WTC11 (cell line): Measurements from ENCODE around the gene MPIG6B. TPM values are rescaled to one million over a fixed set of nuclear protein-coding genes. Genes with fewer than 3 reads are reported as not detected.

ENCODE experiments used
- ATAC-seq: fragments of 200-7000 bp; cut with Tn5 transposase; 2 replicates; pipeline ENCODE4 v1.10.0; 2021; ENCODE audit warnings: mild to moderate bottlenecking, moderate library complexity
- Bru-seq: library from RNA; stranded (reverse); fragments of 400-500 nt; gene quantifications from one replicate; lab custom pipeline; 2021; lab: Mats Ljungman, UMichigan
- CTCF ChIA-PET: fragments of 300-600 bp; sonication (Branson Sonifier 250); formaldehyde crosslinking; loops from one replicate; lab custom pipeline; 2021; ENCODE audit warnings: antibody characterized with exemption; lab: Charles Lee
- POLR2A ChIA-PET: fragments of 350-600 bp; sonication (Branson Sonifier 250); formaldehyde crosslinking; loops from one replicate; lab custom pipeline; 2021; ENCODE audit warnings: antibody characterized with exemption; lab: Charles Lee
- DNase-seq: peaks from one replicate; pipeline ENCODE4 v3.0.0; 2021; ENCODE audit warnings: low spot score
- H3K27ac Mint-ChIP-seq: 2 replicates; pipeline ENCODE4 v1.8.0; 2021; ENCODE audit warnings: mixed read lengths
- H3K27me3 Mint-ChIP-seq: 2 replicates; pipeline ENCODE4 v1.8.0; 2021; ENCODE audit warnings: low read depth, mild to moderate bottlenecking, moderate library complexity, mixed read lengths
- H3K36me3 Mint-ChIP-seq: 2 replicates; pipeline ENCODE4 v1.8.0; 2021; ENCODE audit warnings: mixed read lengths
- H3K4me1 Mint-ChIP-seq: 2 replicates; pipeline ENCODE4 v1.8.0; 2022; ENCODE audit warnings: mixed read lengths
- H3K4me3 Mint-ChIP-seq: 2 replicates; pipeline ENCODE4 v1.8.0; 2021; ENCODE audit warnings: mild to moderate bottlenecking, moderate library complexity, mixed read lengths
- H3K9me3 Mint-ChIP-seq: 2 replicates; pipeline ENCODE4 v1.8.0; 2021; ENCODE audit warnings: mixed read lengths
- CBFB ChIP-seq: sonication (generic); formaldehyde crosslinking; IDR thresholded peaks from 2 replicates; pipeline ENCODE4 v1.8.1; 2022; ENCODE audit warnings: mild to moderate bottlenecking, low read depth, missing genetic modification reagents
- CREB1 ChIP-seq: sonication (generic); formaldehyde crosslinking; IDR thresholded peaks from 2 replicates; pipeline ENCODE4 v1.8.0; 2023; ENCODE audit warnings: mild to moderate bottlenecking, missing genetic modification reagents
- E2F1 ChIP-seq: sonication (generic); formaldehyde crosslinking; IDR thresholded peaks from 2 replicates; pipeline ENCODE4 v1.8.0; 2022; ENCODE audit warnings: mild to moderate bottlenecking, missing genetic modification reagents
- EMX1 ChIP-seq: fragments of 250-450 bp; sonication (Bioruptor Pico); IDR thresholded peaks from 2 replicates; pipeline ENCODE4 v1.8.0; 2021; ENCODE audit warnings: mild to moderate bottlenecking
- FOXJ3 ChIP-seq: sonication (generic); formaldehyde crosslinking; IDR thresholded peaks from 2 replicates; pipeline ENCODE4 v1.9.0; 2021; ENCODE audit warnings: missing genetic modification reagents, mild to moderate bottlenecking, borderline replicate concordance
- FOXP1 ChIP-seq: sonication (generic); formaldehyde crosslinking; IDR thresholded peaks from 2 replicates; pipeline ENCODE4 v1.8.0; 2022; ENCODE audit warnings: missing genetic modification reagents, mild to moderate bottlenecking, moderate library complexity, borderline replicate concordance
- JUN ChIP-seq: sonication (generic); formaldehyde crosslinking; IDR thresholded peaks from 2 replicates; pipeline ENCODE4 v1.8.0; 2023; ENCODE audit warnings: mild to moderate bottlenecking, missing genetic modification reagents
- RELA ChIP-seq: sonication (generic); formaldehyde crosslinking; IDR thresholded peaks from 2 replicates; pipeline ENCODE4 v1.8.1; 2022; ENCODE audit warnings: missing genetic modification reagents, mild to moderate bottlenecking, borderline replicate concordance
- RORB ChIP-seq: fragments of 250-450 bp; sonication (Bioruptor Pico); IDR thresholded peaks from 2 replicates; pipeline ENCODE4 v1.9.0; 2021; ENCODE audit warnings: mild to moderate bottlenecking
- SMAD3 ChIP-seq: sonication (generic); formaldehyde crosslinking; IDR thresholded peaks from 2 replicates; pipeline ENCODE4 v1.8.0; 2022; ENCODE audit warnings: missing genetic modification reagents, mild to moderate bottlenecking, borderline replicate concordance
- SOX15 ChIP-seq: fragments of 250-450 bp; sonication (Bioruptor Pico); IDR thresholded peaks from 2 replicates; pipeline ENCODE4 v1.9.0; 2021; ENCODE audit warnings: mild to moderate bottlenecking
- TCF7 ChIP-seq: sonication (generic); formaldehyde crosslinking; IDR thresholded peaks from 2 replicates; pipeline ENCODE4 v1.8.0; 2022; ENCODE audit warnings: mild to moderate bottlenecking, low read depth, missing genetic modification reagents, moderate library complexity
- ZNF263 ChIP-seq: sonication (generic); formaldehyde crosslinking; IDR thresholded peaks from 2 replicates; pipeline ENCODE4 v1.8.1; 2022; ENCODE audit warnings: low read depth, mild to moderate bottlenecking, moderate library complexity, missing genetic modification reagents
- ZNF512 ChIP-seq: sonication (generic); formaldehyde crosslinking; IDR thresholded peaks from 2 replicates; pipeline ENCODE4 v1.8.1; 2022; ENCODE audit warnings: missing genetic modification reagents, borderline replicate concordance
- ZNF671 ChIP-seq: fragments of 250-450 bp; sonication (Bioruptor Pico); IDR thresholded peaks from 2 replicates; pipeline ENCODE4 v1.8.0; 2021; ENCODE audit warnings: mild to moderate bottlenecking
- long read RNA-seq, 3 experiments: library from RNA in 1 of 3; library from capped mRNA in 1 of 3; library from polyadenylated mRNA in 1 of 3; unstranded in 2 of 3; stranded (forward) in 1 of 3; transcript quantifications; one replicate each; pipeline ENCODE4 v2.0.0, GENCODE V29; 2021
- total RNA-seq: library from RNA; stranded (reverse); gene quantifications from 3 replicates; pipeline ENCODE4 v1.2.3, GENCODE V29; 2021
- TF ChIP-seq, protein P1 (sequence below): sonication (generic); formaldehyde crosslinking; IDR thresholded peaks from 2 replicates; pipeline ENCODE4 v1.8.0; 2023; ENCODE audit warnings: mild to moderate bottlenecking, missing genetic modification reagents
- TF ChIP-seq, protein P2 (sequence below): sonication (generic); formaldehyde crosslinking; IDR thresholded peaks from 2 replicates; pipeline ENCODE4 v1.8.1; 2022; ENCODE audit warnings: low read depth, mild to moderate bottlenecking, moderate library complexity, missing genetic modification reagents, borderline replicate concordance
- TF ChIP-seq, protein P3 (sequence below): fragments of 200-600 bp; IDR thresholded peaks from 2 replicates; pipeline ENCODE4 v1.8.0; 2022; ENCODE audit warnings: antibody characterized with exemption

The MPIG6B gene
- total RNA-seq (0.09 to 0.11 TPM (median 0.11 TPM) in 3 replicates), Bru-seq, nascent RNA (percentile 8 among the genes with signal in this experiment)
- long read RNA-seq, experiment 1: 0 reads
- long read RNA-seq, experiment 2: 0 reads
- long read RNA-seq, experiment 3: 0 reads

DNA sequence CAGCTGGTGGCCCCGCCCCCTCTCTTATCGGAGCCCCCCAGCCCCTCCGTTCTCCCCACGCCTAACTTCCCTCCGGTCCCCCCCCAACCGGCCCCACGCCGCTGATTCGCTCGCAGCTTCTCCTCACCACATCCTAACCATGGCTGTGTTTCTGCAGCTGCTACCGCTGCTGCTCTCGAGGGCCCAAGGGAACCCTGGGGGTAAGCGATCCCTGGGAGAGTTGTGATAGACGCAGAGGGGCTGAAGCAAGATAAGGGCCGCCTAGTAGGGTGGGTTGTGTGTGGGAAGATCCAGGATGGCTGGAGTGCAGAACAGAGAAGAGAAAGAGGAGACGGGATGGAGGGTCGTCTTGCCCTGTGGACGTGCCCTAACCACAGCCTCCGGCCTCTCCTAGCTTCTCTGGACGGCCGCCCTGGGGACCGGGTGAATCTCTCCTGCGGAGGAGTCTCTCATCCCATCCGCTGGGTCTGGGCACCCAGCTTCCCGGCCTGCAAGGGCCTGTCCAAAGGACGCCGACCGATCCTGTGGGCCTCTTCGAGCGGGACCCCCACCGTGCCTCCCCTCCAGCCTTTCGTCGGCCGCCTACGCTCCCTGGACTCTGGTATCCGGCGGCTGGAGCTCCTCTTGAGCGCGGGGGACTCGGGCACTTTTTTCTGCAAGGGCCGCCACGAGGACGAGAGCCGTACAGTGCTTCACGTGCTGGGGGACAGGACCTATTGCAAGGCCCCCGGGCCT, at the start of gene MPIG6B:
Gene MPIG6B, plus strand, starts transcription at position 129 of the 735 bp plus-strand sequence. Its CDS starts 11 bp downstream, at position 140.
- ATAC-seq (no peak; the same call in 1 of the 2 replicates), DNase-seq (no peak)
- no peak within 1 kb of the TSS for H3K4me3 Mint-ChIP-seq
- ChIA-PET CTCF (interaction anchor here (0.6 to 3.0 kb wide), 6 partner anchors 13 to 72 kb away, joined by 3 to 16 read pairs (median 3); partner anchors contain the start of genes ABHD16A, CLIC1 and VARS1), POLR2A (no interaction called here)
- peaks cover 7% of the 10 kb centered on the region for H3K4me1 Mint-ChIP-seq
- peaks cover 9% of the 10 kb centered on the region for H3K36me3 Mint-ChIP-seq
- no peak for TF ChIP-seq TCF7 (CRISPR knock-in tag)
- TF ChIP-seq CREB1: no peak
- TF ChIP-seq FOXP1: no peak
- TF ChIP-seq, protein P1, sequence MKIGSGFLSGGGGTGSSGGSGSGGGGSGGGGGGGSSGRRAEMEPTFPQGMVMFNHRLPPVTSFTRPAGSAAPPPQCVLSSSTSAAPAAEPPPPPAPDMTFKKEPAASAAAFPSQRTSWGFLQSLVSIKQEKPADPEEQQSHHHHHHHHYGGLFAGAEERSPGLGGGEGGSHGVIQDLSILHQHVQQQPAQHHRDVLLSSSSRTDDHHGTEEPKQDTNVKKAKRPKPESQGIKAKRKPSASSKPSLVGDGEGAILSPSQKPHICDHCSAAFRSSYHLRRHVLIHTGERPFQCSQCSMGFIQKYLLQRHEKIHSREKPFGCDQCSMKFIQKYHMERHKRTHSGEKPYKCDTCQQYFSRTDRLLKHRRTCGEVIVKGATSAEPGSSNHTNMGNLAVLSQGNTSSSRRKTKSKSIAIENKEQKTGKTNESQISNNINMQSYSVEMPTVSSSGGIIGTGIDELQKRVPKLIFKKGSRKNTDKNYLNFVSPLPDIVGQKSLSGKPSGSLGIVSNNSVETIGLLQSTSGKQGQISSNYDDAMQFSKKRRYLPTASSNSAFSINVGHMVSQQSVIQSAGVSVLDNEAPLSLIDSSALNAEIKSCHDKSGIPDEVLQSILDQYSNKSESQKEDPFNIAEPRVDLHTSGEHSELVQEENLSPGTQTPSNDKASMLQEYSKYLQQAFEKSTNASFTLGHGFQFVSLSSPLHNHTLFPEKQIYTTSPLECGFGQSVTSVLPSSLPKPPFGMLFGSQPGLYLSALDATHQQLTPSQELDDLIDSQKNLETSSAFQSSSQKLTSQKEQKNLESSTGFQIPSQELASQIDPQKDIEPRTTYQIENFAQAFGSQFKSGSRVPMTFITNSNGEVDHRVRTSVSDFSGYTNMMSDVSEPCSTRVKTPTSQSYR (CRISPR knock-in tag): no peak
- no peak for TF ChIP-seq ZNF512 (CRISPR knock-in tag)
- no peak for TF ChIP-seq ZNF263
- TF ChIP-seq E2F1: no peak
- TF ChIP-seq, protein P2, sequence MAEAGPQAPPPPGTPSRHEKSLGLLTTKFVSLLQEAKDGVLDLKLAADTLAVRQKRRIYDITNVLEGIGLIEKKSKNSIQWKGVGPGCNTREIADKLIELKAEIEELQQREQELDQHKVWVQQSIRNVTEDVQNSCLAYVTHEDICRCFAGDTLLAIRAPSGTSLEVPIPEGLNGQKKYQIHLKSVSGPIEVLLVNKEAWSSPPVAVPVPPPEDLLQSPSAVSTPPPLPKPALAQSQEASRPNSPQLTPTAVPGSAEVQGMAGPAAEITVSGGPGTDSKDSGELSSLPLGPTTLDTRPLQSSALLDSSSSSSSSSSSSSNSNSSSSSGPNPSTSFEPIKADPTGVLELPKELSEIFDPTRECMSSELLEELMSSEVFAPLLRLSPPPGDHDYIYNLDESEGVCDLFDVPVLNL: no peak
- no peak for TF ChIP-seq SOX15 (CRISPR knock-in tag)
- TF ChIP-seq RELA (CRISPR knock-in tag): no peak
- no peak for TF ChIP-seq JUN
- TF ChIP-seq SMAD3 (CRISPR knock-in tag): no peak
- no peak for TF ChIP-seq FOXJ3
- TF ChIP-seq CBFB (CRISPR knock-in tag): no peak
- no peak for TF ChIP-seq RORB (CRISPR knock-in tag)
- TF ChIP-seq, protein P3, sequence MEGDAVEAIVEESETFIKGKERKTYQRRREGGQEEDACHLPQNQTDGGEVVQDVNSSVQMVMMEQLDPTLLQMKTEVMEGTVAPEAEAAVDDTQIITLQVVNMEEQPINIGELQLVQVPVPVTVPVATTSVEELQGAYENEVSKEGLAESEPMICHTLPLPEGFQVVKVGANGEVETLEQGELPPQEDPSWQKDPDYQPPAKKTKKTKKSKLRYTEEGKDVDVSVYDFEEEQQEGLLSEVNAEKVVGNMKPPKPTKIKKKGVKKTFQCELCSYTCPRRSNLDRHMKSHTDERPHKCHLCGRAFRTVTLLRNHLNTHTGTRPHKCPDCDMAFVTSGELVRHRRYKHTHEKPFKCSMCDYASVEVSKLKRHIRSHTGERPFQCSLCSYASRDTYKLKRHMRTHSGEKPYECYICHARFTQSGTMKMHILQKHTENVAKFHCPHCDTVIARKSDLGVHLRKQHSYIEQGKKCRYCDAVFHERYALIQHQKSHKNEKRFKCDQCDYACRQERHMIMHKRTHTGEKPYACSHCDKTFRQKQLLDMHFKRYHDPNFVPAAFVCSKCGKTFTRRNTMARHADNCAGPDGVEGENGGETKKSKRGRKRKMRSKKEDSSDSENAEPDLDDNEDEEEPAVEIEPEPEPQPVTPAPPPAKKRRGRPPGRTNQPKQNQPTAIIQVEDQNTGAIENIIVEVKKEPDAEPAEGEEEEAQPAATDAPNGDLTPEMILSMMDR: no peak
- no peak for TF ChIP-seq EMX1 (CRISPR knock-in tag)
- no peak for TF ChIP-seq ZNF671 (CRISPR knock-in tag)
- H3K27ac Mint-ChIP-seq: 0 out of 2 replicates have a peak within 1 kb of the TSS, but pooled peaks have one; percentile 42
- H3K27me3 Mint-ChIP-seq: peaks cover 4% of the 10 kb centered on the region; the same call in 1 of the 2 replicates
- no peaks in the 10 kb centered on the region for H3K9me3 Mint-ChIP-seq
